NT2/D1 (cell line): ENCODE results near the gene ULBP3.

Experiments used
- SUZ12 ChIP-seq: IDR thresholded peaks from 2 replicates; pipeline ENCODE4 v1.6.1; 2011; ENCODE audit not compliant: insufficient read length, insufficient read depth; ENCODE audit errors: extremely low read depth
- YY1 ChIP-seq: IDR thresholded peaks from 2 replicates; pipeline ENCODE4 v1.6.1; 2011; ENCODE audit not compliant: insufficient read length, insufficient read depth

DNA sequence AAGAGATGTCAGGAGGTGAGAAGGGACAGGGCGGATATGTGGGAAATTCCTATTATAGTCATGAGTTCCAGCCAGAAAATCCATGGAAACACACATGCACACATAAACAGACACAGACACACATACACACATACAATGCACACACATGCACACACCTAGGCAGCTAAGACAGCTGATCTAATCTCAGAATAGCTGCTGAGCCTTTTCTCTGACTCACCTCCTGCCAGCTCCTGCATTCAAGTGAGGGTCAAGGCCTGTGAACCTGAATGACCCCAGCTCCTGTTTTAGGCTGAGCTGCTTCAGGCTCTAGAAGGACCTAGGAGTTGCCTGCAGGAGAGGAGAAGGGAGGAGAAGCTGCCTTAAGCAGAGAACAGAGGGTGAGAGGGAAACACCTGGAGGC, 22.0 kb downstream of the ULBP3 start:
- TF ChIP-seq SUZ12 (no peak), YY1 (no peak)
